Vagina (tissue), 2 donors: Measurements from ENCODE around the gene PDE10A. TPM values are rescaled to one million over a fixed set of nuclear protein-coding genes. Genes with fewer than 3 reads are reported as not detected.

Source experiments
- DNase-seq, 2 donors: peaks; one replicate each; pipeline ENCODE4 v3.0.0-alpha.2; 2017; ENCODE audit errors: extremely low spot score in 2 of 2
- H3K27ac ChIP-seq: fragments of 200-600 bp; sonication (generic); one replicate; pipeline ENCODE4 v1.5.1; 2019
- H3K27me3 ChIP-seq: fragments of 200-600 bp; sonication (generic); one replicate; pipeline ENCODE4 v1.5.1; 2019
- H3K36me3 ChIP-seq, 2 donors: fragments of 200-600 bp; sonication (generic); one replicate each; pipeline ENCODE4 v1.5.1; 2017 to 2019
- H3K4me1 ChIP-seq: fragments of 200-600 bp; sonication (generic); one replicate; pipeline ENCODE4 v1.5.1; 2019
- H3K4me3 ChIP-seq, 2 donors: fragments of 200-600 bp; sonication (generic); 1 replicate in 1 of 2; 2 replicates in 1 of 2; pipeline ENCODE4 v1.5.1; 2016 to 2019
- H3K9me3 ChIP-seq: fragments of 200-600 bp; sonication (generic); one replicate; pipeline ENCODE4 v1.5.1; 2019
- POLR2A ChIP-seq, 2 donors: fragments of 450-650 bp; IDR thresholded peaks; one replicate each; pipeline ENCODE4 v1.6.1; 2017; ENCODE audit warnings: antibody characterized with exemption in 2 of 2, mild to moderate bottlenecking in 2 of 2, moderate library complexity in 2 of 2
- POLR2AphosphoS5 ChIP-seq, 2 donors: sonication (generic); formaldehyde crosslinking; IDR thresholded peaks; one replicate each; pipeline ENCODE4 v1.9.0; 2017; ENCODE audit warnings: antibody characterized with exemption in 2 of 2, mild to moderate bottlenecking in 2 of 2, low read depth in 1 of 2; ENCODE audit not compliant: insufficient read depth in 1 of 2
- intact Hi-C: fragments of 100-400 bp; cut with DNase I; formaldehyde crosslinking; loops from one replicate; pipeline ENCODE4 v1.15.1; 2023
- total RNA-seq: library from RNA; depleted of rRNA; stranded (reverse); fragments of >200 nt; gene quantifications from one replicate; pipeline ENCODE4 v1.2.3, GENCODE V29; 2016
- TF ChIP-seq, protein P1 (sequence below), 3 experiments: fragments of 450-650 bp in 2 of 3; fragments of 200-600 bp in 1 of 3; sonication (generic) in 1 of 3; IDR thresholded peaks; one replicate each; pipeline ENCODE4 v1.5.1; 2017 to 2019; ENCODE audit warnings: antibody characterized with exemption in 3 of 3, mild to moderate bottlenecking in 2 of 3, moderate library complexity in 2 of 3

PDE10A gene
- total RNA-seq, 1 donor from 2014 or later: 15.0 TPM

DNA sequence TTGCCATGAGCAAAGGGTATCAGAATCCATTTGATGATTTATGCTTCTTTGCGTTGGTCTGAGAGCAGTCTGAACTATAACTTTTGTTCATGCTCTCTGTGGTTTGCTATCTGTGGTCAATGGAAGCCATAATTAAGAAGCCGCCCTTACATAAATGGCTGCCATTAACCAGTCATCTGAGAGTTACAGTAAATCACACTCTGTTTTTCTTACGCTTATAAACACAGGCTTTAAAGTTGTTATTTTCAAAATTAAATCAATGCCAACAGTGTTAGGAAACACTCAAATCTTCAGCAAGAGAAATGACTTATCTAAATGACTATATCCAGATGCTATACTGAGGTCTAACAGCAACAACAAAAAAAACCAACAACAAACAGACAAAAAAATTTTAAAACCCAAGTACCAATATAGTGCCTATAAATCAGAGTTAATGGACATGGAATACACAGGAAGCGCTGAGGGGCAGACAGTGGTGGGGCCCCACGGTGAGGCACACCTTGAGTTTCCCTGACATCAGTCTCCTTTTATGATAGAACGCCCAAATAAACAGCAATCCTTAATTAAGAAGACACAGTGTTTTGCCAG lies 245.7 kb downstream of the PDE10A start:
- H3K27me3 ChIP-seq: no peaks in the 10 kb centered on the region
- intact Hi-C loops: no loop called here

DNA sequence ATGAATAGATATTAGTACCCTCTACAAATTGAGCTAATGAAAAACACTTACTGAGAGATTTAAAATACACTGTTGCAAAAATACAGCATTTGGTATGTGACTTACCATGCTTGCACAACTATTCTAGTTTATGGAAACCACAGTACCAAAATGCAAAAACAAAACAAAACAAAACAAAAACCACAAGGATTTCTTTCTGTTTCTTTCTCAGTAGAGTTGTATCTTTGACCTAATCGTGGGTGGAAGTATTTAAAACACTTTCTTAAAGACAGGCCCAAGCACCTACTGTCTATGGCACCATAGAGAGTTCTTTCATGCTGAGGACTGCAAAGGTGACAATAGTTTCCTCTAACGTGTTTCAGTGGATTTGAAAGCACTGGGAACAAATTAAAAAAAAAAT lies 258.3 kb downstream of the PDE10A start:
- Histone ChIP-seq H3K36me3 (no peaks in the 10 kb centered on the region), H3K4me3 (no peak overlapping the region), H3K4me1 (no peaks in the 10 kb centered on the region), H3K27me3 (no peaks in the 10 kb centered on the region), H3K9me3 (no peaks in the 10 kb centered on the region), H3K27ac (no peak overlapping the region)
- intact Hi-C loops: no loop called here
- TF ChIP-seq POLR2A (IDR thresholded peaks at IDR 0.05): no peak
- TF ChIP-seq, protein P1, sequence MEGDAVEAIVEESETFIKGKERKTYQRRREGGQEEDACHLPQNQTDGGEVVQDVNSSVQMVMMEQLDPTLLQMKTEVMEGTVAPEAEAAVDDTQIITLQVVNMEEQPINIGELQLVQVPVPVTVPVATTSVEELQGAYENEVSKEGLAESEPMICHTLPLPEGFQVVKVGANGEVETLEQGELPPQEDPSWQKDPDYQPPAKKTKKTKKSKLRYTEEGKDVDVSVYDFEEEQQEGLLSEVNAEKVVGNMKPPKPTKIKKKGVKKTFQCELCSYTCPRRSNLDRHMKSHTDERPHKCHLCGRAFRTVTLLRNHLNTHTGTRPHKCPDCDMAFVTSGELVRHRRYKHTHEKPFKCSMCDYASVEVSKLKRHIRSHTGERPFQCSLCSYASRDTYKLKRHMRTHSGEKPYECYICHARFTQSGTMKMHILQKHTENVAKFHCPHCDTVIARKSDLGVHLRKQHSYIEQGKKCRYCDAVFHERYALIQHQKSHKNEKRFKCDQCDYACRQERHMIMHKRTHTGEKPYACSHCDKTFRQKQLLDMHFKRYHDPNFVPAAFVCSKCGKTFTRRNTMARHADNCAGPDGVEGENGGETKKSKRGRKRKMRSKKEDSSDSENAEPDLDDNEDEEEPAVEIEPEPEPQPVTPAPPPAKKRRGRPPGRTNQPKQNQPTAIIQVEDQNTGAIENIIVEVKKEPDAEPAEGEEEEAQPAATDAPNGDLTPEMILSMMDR (IDR thresholded peaks at IDR 0.05): no peak
- no peak for TF ChIP-seq POLR2AphosphoS5 (IDR thresholded peaks at IDR 0.05; ENCODE audit: insufficient read depth in 1 of 2, low read depth in 1 of 2)
- DNase-seq: no peak

More for the DNA sequence above, 245.7 kb downstream of the PDE10A start:
- DNase-seq: no peak
- no peak overlapping the region for H3K27ac ChIP-seq
- H3K4me3 ChIP-seq: no peak overlapping the region
- H3K9me3 ChIP-seq: no peaks in the 10 kb centered on the region
- no peaks in the 10 kb centered on the region for H3K36me3 ChIP-seq
- no peak for TF ChIP-seq POLR2A (IDR thresholded peaks at IDR 0.05)
- TF ChIP-seq, protein P1 (IDR thresholded peaks at IDR 0.05): no peak
- no peak for TF ChIP-seq POLR2AphosphoS5 (IDR thresholded peaks at IDR 0.05; ENCODE audit: insufficient read depth in 1 of 2, low read depth in 1 of 2)
- H3K4me1 ChIP-seq: no peaks in the 10 kb centered on the region

DNA sequence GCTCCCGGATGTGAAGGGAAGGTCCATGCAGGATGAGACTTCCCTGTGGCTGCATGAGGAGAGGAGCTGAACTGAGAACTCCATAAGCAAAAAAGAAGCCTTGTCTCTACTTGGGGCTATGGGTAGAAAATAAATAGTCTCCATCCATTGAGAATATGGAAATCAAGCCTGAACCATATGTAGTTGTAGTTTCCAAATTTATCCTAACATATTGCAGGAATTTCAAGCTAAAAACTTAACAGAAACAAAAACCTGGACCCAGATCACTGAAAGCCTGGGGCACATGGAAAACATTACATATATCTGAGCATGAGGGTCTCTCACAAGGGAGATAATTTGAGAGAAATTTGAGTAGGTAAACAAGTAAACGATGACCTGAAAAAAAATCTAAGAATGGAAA lies 258.7 kb downstream of the PDE10A start:
- no peak overlapping the region for H3K27ac ChIP-seq
- intact Hi-C loops: no loop called here

DNA sequence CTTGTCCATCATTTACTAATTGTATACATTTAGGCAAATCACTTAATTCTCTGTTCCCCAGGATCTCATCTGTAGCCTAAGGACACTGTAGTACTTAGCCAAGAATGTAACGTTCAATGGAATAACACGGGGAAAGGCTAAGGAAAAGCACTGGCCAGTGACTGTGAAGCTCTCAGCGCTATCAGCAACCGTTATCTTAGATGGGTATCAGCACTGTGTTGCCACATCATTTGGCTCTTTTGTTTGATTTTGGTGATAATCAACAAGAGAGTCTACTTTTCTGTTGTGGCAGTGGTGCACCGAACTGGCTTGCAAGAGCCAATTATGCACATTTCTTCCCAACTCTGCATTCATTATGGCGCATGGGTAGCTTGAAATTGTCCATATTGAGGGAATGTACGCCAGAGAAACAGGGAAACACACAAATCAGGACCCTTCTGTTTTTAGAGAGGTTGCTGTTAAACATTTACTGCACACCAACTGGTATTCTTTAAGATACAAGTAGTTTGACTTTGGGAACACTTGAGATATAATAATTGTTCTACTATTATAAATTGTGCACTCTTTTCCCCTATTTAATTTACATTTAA lies 259.9 kb downstream of the PDE10A start:
- Histone ChIP-seq H3K4me1 (no peaks in the 10 kb centered on the region), H3K4me3 (no peak overlapping the region), H3K9me3 (no peaks in the 10 kb centered on the region), H3K27ac (no peak overlapping the region), H3K36me3 (no peaks in the 10 kb centered on the region), H3K27me3 (no peaks in the 10 kb centered on the region)
- no peak for DNase-seq
- TF ChIP-seq POLR2AphosphoS5 (IDR thresholded peaks at IDR 0.05; ENCODE audit: insufficient read depth in 1 of 2, low read depth in 1 of 2) (no peak), POLR2A (IDR thresholded peaks at IDR 0.05) (no peak)
- TF ChIP-seq, protein P1 (IDR thresholded peaks at IDR 0.05): no peak
- intact Hi-C loops: no loop called here

More for the DNA sequence above, 258.7 kb downstream of the PDE10A start:
- TF ChIP-seq, protein P1 (IDR thresholded peaks at IDR 0.05): no peak
- no peak for TF ChIP-seq POLR2AphosphoS5 (IDR thresholded peaks at IDR 0.05; ENCODE audit: insufficient read depth in 1 of 2, low read depth in 1 of 2)
- TF ChIP-seq POLR2A (IDR thresholded peaks at IDR 0.05): no peak
- Histone ChIP-seq H3K4me3 (no peak overlapping the region), H3K36me3 (no peaks in the 10 kb centered on the region), H3K27me3 (no peaks in the 10 kb centered on the region), H3K4me1 (no peaks in the 10 kb centered on the region), H3K9me3 (no peaks in the 10 kb centered on the region)
- no peak for DNase-seq

DNA sequence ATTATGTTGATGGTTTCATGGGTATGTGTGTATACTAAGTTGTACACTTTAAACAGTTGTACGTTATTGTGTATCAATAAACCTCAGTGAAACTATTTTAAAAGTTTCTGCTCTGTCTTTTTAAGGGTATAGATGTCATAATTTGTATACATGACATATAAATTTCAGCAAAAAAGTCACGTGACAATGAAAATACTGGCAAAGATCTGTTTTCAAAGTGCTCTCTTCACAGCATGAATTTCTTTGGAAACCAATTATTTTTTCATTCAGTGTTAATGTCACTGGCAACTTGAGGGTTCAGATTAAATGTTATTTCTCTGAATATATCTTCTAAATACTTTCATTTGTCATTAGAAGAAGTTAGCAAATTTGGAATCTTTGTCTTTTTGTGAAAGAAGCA lies 261.9 kb downstream of the PDE10A start:
- intact Hi-C loops: no loop called here

More for the DNA sequence above, 261.9 kb downstream of the PDE10A start:
- no peak for TF ChIP-seq POLR2A (IDR thresholded peaks at IDR 0.05)
- no peak for TF ChIP-seq POLR2AphosphoS5 (IDR thresholded peaks at IDR 0.05; ENCODE audit: insufficient read depth in 1 of 2, low read depth in 1 of 2)
- TF ChIP-seq, protein P1 (IDR thresholded peaks at IDR 0.05): no peak
- DNase-seq: no peak
- H3K27me3 ChIP-seq: no peaks in the 10 kb centered on the region
- H3K36me3 ChIP-seq: no peaks in the 10 kb centered on the region
- H3K9me3 ChIP-seq: no peaks in the 10 kb centered on the region
- no peaks in the 10 kb centered on the region for H3K4me1 ChIP-seq
- no peak overlapping the region for H3K27ac ChIP-seq
- H3K4me3 ChIP-seq: no peak overlapping the region
